ENCODE measurements around the gene VWA8.

DNA sequence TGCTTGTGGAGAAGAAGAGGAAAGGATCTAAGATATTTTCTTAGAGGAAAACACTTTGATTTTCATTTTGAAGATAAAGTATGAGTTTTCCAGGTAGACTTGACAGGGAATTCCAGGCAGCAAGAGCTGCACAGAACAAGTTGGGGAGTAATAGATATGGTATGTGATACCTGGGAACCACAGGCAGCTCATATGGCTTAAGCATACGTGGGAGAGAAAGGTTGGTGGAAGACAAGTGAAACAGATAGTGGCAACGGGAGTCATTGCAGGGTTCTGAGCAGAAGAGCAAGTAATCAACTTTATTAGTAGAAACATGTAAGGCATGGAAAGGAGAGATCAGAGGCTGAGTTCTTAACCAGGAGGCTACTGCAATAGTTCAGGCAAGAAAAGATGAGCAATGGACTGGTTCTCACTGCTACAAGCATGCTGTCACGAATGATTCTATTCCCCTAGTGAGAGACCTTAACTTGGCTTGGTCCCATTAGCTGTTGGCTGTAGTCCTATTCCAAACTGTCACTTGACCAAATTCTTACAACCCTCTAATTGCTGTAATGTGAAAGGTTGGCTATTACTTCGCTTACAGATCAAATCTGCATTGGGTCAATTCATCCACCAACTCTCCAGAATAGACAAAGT lies 217.9 kb downstream of the VWA8 start:
- TF ChIP-seq REST (IDR thresholded peaks at IDR 0.05), result no peak
- TF ChIP-seq EGR1 (IDR thresholded peaks at IDR 0.05; ENCODE audit: low read depth in 2 of 2), result no peak
- TF ChIP-seq HNF4G (IDR thresholded peaks at IDR 0.05), result no peak
- TF ChIP-seq, protein P1, sequence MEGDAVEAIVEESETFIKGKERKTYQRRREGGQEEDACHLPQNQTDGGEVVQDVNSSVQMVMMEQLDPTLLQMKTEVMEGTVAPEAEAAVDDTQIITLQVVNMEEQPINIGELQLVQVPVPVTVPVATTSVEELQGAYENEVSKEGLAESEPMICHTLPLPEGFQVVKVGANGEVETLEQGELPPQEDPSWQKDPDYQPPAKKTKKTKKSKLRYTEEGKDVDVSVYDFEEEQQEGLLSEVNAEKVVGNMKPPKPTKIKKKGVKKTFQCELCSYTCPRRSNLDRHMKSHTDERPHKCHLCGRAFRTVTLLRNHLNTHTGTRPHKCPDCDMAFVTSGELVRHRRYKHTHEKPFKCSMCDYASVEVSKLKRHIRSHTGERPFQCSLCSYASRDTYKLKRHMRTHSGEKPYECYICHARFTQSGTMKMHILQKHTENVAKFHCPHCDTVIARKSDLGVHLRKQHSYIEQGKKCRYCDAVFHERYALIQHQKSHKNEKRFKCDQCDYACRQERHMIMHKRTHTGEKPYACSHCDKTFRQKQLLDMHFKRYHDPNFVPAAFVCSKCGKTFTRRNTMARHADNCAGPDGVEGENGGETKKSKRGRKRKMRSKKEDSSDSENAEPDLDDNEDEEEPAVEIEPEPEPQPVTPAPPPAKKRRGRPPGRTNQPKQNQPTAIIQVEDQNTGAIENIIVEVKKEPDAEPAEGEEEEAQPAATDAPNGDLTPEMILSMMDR (IDR thresholded peaks at IDR 0.05; ENCODE audit: low read depth, low read length, missing input control), result no peak
